GM12874 (cell line): ENCODE results near the gene KCNAB2.

ENCODE experiments used
- TF ChIP-seq, protein P1 (sequence below): IDR thresholded peaks from 2 replicates; pipeline ENCODE4 v1.5.1; 2011; ENCODE audit warnings: low read depth, mild to moderate bottlenecking, control low read depth, low read length, moderate library complexity; ENCODE audit not compliant: insufficient read depth

KCNAB2 gene

GRCh38 chr1:6093071-6093470 lies 47.4 kb downstream of the KCNAB2 start:
- TF ChIP-seq, protein P1, sequence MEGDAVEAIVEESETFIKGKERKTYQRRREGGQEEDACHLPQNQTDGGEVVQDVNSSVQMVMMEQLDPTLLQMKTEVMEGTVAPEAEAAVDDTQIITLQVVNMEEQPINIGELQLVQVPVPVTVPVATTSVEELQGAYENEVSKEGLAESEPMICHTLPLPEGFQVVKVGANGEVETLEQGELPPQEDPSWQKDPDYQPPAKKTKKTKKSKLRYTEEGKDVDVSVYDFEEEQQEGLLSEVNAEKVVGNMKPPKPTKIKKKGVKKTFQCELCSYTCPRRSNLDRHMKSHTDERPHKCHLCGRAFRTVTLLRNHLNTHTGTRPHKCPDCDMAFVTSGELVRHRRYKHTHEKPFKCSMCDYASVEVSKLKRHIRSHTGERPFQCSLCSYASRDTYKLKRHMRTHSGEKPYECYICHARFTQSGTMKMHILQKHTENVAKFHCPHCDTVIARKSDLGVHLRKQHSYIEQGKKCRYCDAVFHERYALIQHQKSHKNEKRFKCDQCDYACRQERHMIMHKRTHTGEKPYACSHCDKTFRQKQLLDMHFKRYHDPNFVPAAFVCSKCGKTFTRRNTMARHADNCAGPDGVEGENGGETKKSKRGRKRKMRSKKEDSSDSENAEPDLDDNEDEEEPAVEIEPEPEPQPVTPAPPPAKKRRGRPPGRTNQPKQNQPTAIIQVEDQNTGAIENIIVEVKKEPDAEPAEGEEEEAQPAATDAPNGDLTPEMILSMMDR: no peak

GRCh38 chr1:6093611-6094010 lies 47.9 kb downstream of the KCNAB2 start:
- TF ChIP-seq, protein P1: no peak

DNA sequence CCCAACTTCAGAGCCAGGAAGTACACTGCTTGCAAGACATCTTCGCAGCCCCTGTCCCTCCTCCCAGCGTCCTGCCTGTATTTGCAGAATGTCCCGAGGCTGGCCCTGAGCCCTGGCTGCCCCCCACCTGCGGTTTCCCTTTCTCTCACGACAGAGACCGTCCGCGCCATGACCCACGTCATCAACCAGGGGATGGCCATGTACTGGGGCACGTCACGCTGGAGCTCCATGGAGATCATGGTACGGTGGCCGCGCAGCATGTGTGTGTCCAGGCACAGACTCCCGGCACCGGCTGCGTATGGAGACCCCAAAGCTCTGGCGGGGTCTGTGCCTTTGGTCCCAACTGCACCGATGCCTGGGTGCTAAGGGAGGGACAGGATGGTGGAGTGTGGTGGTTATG lies 48.6 kb downstream of the KCNAB2 start:
- TF ChIP-seq, protein P1: no peak

DNA sequence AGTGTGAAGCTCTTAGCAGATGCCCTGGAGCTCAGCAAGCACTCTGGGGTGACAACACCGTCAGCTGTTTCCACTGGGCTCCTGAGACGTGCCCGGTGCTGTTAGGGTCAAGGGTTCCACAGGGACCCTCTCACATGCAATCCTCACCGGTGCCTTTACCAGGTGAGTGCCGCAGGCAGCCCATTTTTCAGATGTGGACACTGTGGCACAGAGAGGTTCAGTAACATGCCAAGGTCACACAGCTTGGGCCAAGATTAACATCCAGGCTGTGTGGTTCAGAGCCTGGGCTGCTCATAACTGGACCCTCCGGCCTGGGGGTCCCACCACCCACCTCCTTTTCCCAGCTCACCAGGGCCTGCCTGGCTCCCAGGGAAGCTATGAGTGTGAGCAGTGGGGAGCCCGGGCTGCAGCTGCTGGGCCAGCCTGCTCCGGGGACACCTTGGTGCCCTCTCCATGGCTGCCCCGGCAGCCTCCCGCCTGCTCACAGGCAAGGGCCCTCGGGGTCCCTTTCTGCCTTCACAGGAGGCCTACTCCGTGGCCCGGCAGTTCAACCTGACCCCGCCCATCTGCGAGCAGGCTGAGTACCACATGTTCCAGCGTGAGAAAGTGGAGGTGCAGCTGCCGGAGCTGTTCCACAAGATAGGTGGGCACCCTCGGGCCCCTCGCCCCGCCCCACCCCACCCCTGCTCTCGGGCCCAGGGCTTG lies 49.3 kb downstream of the KCNAB2 start:
- TF ChIP-seq, protein P1: no peak

DNA sequence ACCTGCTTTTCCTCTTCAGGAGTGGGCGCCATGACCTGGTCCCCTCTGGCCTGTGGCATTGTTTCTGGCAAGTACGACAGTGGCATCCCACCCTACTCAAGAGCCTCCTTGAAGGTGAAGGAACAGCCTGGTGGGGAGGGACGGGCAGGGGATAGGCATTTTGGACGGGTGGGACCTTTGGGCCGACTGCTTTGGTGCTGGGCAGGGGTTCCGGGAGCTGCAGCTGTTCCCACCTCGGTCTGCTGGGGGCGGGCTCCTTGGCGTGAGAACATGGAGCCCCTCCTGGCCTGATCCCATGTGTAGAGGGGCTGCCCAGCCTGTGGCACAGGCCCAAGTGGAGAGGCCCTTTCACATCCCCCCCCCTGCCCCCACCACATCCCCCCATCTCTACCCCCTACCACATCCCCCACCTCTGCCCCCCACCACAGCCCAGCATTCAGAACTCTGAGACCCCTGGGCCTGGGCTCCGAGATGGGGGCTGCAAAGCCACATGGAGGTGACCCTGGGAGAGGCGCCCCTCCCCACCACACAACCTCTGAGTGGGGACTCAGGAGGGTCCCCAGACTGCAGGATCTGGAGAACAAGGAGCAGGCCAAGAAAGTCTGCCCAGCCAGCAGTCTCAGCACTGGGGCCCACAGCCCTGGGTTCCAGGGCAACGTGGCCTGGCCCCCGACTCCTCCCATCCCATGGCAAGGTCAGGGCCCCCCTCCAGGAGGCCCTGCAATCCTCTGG lies 50.0 kb downstream of the KCNAB2 start:
- TF ChIP-seq, protein P1: no peak

GRCh38 chr1:6096243-6097116 lies 50.8 kb downstream of the KCNAB2 start:
- TF ChIP-seq, protein P1: no peak

GRCh38 chr1:6097117-6097595 lies 51.5 kb downstream of the KCNAB2 start:
- TF ChIP-seq, protein P1: no peak
